ENCODE results near the gene LRRTM4. TPM values are rescaled to one million over a fixed set of nuclear protein-coding genes. Genes with fewer than 3 reads are reported as not detected.

Gene LRRTM4
- total RNA-seq, 1 donor from 2014 or later: 0.41 TPM

DNA sequence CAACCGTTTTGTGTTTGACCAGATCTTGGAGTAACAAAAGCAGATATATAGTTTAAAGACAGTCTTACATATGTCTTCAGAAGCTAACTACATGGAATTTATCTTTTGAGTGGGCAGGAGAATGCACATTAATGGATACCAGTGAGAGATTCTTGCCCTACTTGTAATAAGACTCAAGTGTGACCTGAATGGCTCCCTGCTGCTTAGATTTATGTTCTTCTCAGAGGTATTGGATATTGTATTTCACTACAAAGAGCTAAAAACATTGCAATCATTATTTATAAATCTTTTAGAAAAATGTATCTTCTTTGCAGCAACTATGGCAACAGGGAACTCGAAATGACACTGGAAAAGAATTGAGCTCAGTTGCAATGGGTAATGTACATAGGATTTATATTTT lies 227.7 kb downstream of the LRRTM4 start:
- Histone ChIP-seq H3K4me3 (no peak overlapping the region), H3K27ac (no peak overlapping the region), H3K9me3 (no peaks in the 10 kb centered on the region), H3K4me1 (no peaks in the 10 kb centered on the region), H3K27me3 (no peaks in the 10 kb centered on the region), H3K36me3 (no peaks in the 10 kb centered on the region)
- ATAC-seq (no peak), DNase-seq (no peak)
- intact Hi-C loops (cut with DNase I): no loop called here
- TF ChIP-seq, protein P1, sequence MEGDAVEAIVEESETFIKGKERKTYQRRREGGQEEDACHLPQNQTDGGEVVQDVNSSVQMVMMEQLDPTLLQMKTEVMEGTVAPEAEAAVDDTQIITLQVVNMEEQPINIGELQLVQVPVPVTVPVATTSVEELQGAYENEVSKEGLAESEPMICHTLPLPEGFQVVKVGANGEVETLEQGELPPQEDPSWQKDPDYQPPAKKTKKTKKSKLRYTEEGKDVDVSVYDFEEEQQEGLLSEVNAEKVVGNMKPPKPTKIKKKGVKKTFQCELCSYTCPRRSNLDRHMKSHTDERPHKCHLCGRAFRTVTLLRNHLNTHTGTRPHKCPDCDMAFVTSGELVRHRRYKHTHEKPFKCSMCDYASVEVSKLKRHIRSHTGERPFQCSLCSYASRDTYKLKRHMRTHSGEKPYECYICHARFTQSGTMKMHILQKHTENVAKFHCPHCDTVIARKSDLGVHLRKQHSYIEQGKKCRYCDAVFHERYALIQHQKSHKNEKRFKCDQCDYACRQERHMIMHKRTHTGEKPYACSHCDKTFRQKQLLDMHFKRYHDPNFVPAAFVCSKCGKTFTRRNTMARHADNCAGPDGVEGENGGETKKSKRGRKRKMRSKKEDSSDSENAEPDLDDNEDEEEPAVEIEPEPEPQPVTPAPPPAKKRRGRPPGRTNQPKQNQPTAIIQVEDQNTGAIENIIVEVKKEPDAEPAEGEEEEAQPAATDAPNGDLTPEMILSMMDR (IDR thresholded peaks at IDR 0.05): no peak

DNA sequence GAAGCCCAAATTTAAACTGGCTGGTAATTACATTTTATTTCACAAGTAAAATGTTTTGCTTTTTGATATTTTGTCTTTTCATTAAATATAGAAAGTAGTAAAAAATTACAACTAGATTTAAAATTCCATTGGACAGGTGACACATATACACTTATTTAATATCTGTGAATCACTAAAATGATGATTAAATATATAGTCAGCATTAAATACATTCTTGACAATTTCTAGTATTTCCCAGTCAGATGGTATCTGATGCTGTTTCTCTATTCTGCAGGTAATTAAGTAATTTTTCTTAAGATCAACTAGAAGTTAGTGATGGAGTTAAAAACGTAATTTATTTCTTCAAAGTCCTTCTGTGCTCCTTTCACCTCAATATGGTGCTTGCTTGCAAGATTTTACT lies 237.8 kb downstream of the LRRTM4 start:
- no peak for DNase-seq
- TF ChIP-seq, protein P1 (IDR thresholded peaks at IDR 0.05): no peak
- H3K27me3 ChIP-seq: no peaks in the 10 kb centered on the region
- intact Hi-C loops (cut with DNase I): no loop called here
- H3K9me3 ChIP-seq: no peaks in the 10 kb centered on the region
- no peak overlapping the region for H3K4me3 ChIP-seq
- ATAC-seq: no peak
- no peaks in the 10 kb centered on the region for H3K4me1 ChIP-seq
- H3K27ac ChIP-seq: no peak overlapping the region
- no peaks in the 10 kb centered on the region for H3K36me3 ChIP-seq

DNA sequence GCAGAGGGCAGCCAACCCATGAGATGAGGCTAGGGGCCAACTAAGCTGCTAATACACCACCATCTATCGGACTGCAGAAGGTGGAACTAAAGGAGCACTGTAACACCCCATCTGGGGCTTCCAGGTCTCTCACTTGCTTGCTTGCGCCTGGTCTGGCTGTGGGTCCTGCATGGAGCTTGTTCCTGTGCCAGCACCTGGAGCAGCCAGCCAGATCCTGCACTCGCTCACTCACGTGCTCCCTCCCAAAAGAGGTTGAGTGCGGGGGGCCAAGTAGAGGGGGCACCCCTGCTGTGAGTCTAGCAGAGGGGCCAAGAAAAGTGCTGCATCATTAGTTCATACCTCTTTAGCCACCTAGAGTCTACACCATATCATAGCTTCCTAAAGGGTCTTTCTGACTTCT lies 250.9 kb downstream of the LRRTM4 start:
- intact Hi-C loops (cut with DNase I): no loop called here
- Histone ChIP-seq H3K4me1 (no peaks in the 10 kb centered on the region), H3K4me3 (no peak overlapping the region), H3K27me3 (no peaks in the 10 kb centered on the region), H3K36me3 (no peaks in the 10 kb centered on the region), H3K9me3 (no peaks in the 10 kb centered on the region), H3K27ac (no peak overlapping the region)
- ATAC-seq (peak; percentile 15), DNase-seq (no peak)
- TF ChIP-seq, protein P1 (IDR thresholded peaks at IDR 0.05): no peak

DNA sequence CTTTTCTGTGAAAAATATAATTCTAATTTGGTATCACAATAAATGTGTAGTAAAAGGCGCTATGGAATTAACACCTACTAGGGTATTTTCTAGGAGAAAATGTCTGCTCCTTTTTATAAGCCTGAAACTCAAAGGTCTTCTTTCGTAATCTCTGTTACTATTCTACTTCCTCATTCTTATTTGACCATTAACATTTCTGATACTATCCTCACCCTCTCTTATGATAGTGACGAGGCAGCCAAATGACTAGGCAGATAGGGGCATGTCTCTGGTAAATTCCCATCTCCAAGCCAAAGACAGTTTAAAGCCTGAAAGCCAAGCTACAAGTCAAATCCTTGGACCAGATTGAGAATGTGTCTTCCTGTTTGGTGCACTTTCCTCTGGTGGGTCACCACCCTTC lies 251.7 kb downstream of the LRRTM4 start:
- H3K9me3 ChIP-seq: no peaks in the 10 kb centered on the region
- H3K4me3 ChIP-seq: no peak overlapping the region
- ATAC-seq (no peak), DNase-seq (no peak)
- H3K36me3 ChIP-seq: no peaks in the 10 kb centered on the region
- no peaks in the 10 kb centered on the region for H3K27me3 ChIP-seq
- no peaks in the 10 kb centered on the region for H3K4me1 ChIP-seq
- intact Hi-C loops (cut with DNase I): no loop called here
- H3K27ac ChIP-seq: no peak overlapping the region
- TF ChIP-seq, protein P1 (IDR thresholded peaks at IDR 0.05): no peak

DNA sequence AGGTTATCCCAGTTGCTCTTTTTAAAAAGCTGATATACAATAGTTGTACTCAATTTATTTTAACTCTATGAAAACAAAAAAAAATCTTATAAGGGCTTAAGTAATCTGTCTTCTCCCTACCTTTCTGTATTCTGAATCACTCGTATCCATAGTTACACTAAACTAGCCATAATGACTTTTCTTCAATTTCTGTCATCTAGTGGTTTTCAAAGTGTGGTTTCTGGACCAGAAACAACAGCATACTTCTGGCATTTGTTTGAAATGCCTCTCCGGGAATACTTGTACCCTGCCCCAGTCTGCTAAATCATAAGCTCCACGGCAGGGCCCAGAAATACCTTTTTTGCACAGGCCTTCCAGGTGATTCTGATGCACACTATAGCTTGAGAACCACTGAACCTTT lies 253.6 kb downstream of the LRRTM4 start:
- TF ChIP-seq, protein P1 (IDR thresholded peaks at IDR 0.05): no peak
- Histone ChIP-seq H3K4me3 (no peak overlapping the region), H3K4me1 (no peaks in the 10 kb centered on the region), H3K27me3 (no peaks in the 10 kb centered on the region), H3K27ac (no peak overlapping the region), H3K36me3 (no peaks in the 10 kb centered on the region), H3K9me3 (no peaks in the 10 kb centered on the region)
- ATAC-seq (no peak), DNase-seq (no peak)
- intact Hi-C loops (cut with DNase I): no loop called here

DNA sequence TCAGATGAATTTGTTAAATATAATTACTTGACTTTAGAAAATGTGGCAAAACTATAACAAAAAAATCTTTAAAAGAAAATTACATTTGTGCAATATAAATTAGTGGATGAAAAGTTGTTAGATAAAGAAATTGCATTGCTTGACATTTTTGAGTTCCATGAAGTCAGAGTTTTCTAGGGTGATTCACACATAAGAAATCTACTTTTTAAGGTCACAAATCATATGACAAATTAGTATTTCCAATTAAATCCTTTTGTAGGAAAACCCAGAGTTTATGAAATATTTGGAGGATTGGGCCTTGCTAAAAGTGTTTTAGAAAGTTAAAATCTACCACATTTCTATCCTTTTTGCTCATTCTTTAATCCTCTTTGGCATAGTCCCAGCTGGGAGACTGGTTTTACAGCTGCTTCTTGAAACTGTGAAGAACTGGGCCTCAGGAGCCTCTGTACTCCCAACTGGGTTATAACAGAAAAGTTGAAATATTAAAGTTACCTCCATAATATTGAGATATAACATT lies 289.2 kb downstream of the LRRTM4 start:
- Histone ChIP-seq H3K9me3 (no peaks in the 10 kb centered on the region), H3K27me3 (no peaks in the 10 kb centered on the region), H3K4me1 (no peaks in the 10 kb centered on the region), H3K36me3 (no peaks in the 10 kb centered on the region), H3K4me3 (no peak overlapping the region), H3K27ac (no peak overlapping the region)
- ATAC-seq (no peak), DNase-seq (no peak)
- intact Hi-C loops (cut with DNase I): no loop called here
- TF ChIP-seq, protein P1 (IDR thresholded peaks at IDR 0.05): no peak

All from upper lobe of right lung (tissue), 1 donor.